ENCODE measurements around the gene CETP. TPM values are rescaled to one million over a fixed set of nuclear protein-coding genes. Genes with fewer than 3 reads are reported as not detected.

CETP gene
- total and polyA plus RNA-seq, 2 of the 13 experiments (the other 11 are each of a cell fraction or from before 2014, with no cell fraction given) = 0.31 to 9.8 TPM

DNA sequence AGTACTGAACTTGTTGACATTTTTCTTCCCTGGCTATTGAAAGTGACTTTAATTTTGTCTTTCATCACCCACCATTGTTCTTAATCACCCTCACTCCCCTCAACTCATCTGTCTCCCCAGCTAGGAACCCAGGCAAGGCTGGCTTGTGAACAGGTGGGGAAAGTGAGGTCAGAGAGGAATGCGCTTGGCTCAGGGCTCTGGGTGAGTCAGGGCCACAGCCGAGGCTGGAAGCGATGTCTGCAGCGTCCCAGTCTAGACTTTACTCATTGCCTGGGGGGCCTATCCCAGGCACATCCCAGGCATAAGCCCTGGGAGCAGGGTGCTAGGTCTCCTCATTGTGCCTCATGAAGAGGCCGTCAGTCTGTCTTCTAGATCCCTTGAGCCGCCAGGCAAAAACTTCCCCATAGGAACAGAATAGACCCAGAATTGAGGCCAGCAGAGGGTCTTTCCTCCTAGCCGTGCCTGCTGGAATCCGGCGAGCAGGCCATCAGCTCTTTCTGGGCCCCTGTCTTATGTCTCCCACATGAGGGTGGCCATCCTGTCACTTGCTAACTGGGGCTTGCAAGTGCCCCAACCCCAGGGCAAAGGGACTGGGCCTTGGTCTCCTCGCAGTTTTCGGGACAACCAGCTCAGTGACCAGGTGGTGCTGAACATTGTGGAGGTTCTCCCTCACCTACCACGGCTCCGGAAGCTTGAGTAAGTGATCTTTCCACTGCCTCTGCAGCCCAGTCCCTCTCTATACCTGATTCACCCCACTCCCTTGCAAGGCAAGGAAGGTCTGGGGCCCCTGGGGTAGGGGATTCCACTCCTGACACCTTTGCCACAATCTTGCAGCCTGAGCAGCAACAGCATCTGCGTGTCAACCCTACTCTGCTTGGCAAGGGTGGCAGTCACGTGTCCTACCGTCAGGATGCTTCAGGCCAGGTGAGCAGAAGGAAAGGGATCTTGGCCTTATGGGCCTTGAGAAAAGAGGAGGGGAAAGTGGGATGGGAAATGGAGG, 67.7 kb downstream of the CETP start:
- WGBS (ENCODE audit: low lambda C conversion rate) = 60% methylated on average over 16 of the region's 16 CpGs
- Histone ChIP-seq H3K27ac (ENCODE audit: extremely low read length, insufficient read depth, low read length) (no peak overlapping the region), H3K4me3 (replicated peaks in 1 of 3; ENCODE audit: insufficient read depth in 1 of 3, low read depth in 2 of 3, low read length in 3 of 3) (no peak overlapping the region), H3K36me3 (replicated peaks in 1 of 2; ENCODE audit: control insufficient read depth in 1 of 2, insufficient read depth in 2 of 2, low read length in 2 of 2) (no peaks in the 10 kb centered on the region), H3K4me1 (ENCODE audit: insufficient read depth, low read length) (peaks cover 20% of the 10 kb centered on the region), H4K20me1 (ENCODE audit: insufficient read depth, low read length) (no peaks in the 10 kb centered on the region), H3K27me3 (ENCODE audit: control insufficient read depth in 1 of 2, insufficient read depth in 2 of 2, low read length in 2 of 2) (no peaks in the 10 kb centered on the region; a peak in 1 of 5 replicates), H2AFZ (ENCODE audit: low read length) (no peak overlapping the region), H3K79me2 (ENCODE audit: insufficient read depth, low read length) (no peaks in the 10 kb centered on the region), H3K9me3 (ENCODE audit: low read length) (no peaks in the 10 kb centered on the region), H3K4me2 (ENCODE audit: low read depth, low read length) (no peak overlapping the region), H3K9ac (ENCODE audit: insufficient read depth, low read depth, low read length) (no peak overlapping the region)
- TF ChIP-seq ZNF879 (CRISPR knock-in tag; IDR thresholded peaks at IDR 0.05) (no peak), ZFYVE20 (CRISPR knock-in tag; IDR thresholded peaks at IDR 0.05; ENCODE audit: borderline replicate concordance, low read depth) (no peak)
- DNase-seq (ENCODE audit: low spot score) (no peak), ATAC-seq (no peak), FAIRE-seq (no peak)
- intact Hi-C loops (cut with micrococcal nuclease; ENCODE audit: unreplicated experiment) (no loop called here), in situ Hi-C loops (cut with HindIII; ENCODE audit: extremely low pct_ligation_motif_present, low pct_unique_long_range_greater_than_20kb) (no loop called here)
- POLR2A ChIA-PET = no interaction called here
- CTCF ChIA-PET (ENCODE audit: low intra/inter-chr PET ratio, low total read pairs) = no interaction called here
- no TSS peak for BruUV-seq (replicated peaks)

DNA sequence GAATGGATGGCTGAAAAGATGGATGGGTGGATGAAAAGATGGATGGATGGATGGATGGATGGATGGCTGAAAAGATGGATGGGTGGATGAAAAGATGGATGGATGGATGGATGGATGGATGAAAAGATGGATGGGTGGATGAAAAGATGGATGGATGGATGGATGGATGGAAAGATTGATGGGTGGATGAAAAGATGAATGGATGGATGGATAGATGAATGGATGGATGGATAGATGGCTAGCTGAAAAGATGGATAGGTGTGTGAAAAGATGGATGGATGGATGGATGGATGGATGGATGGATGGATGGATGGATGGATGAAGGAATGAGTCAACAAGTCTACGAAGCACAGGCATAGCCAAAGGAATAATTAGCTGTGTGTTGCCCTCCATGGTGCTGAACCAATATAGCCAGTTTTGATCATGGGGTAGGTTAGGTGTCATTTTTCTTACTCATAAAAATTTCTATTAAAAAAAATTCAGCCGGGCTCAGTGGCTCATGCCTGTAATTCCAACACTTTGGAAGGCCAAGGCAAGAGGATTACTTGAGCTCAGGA, 68.7 kb downstream of the CETP start:
- no peak for FAIRE-seq
- Histone ChIP-seq H3K9ac (ENCODE audit: insufficient read depth, low read depth, low read length) (no peak overlapping the region), H3K27ac (ENCODE audit: extremely low read length, insufficient read depth, low read length) (no peak overlapping the region), H3K36me3 (replicated peaks in 1 of 2; ENCODE audit: control insufficient read depth in 1 of 2, insufficient read depth in 2 of 2, low read length in 2 of 2) (no peaks in the 10 kb centered on the region), H3K4me1 (ENCODE audit: insufficient read depth, low read length) (peaks cover 20% of the 10 kb centered on the region), H4K20me1 (ENCODE audit: insufficient read depth, low read length) (no peaks in the 10 kb centered on the region), H3K4me3 (replicated peaks in 1 of 3; ENCODE audit: insufficient read depth in 1 of 3, low read depth in 2 of 3, low read length in 3 of 3) (no peak overlapping the region), H3K79me2 (ENCODE audit: insufficient read depth, low read length) (no peaks in the 10 kb centered on the region), H3K4me2 (ENCODE audit: low read depth, low read length) (no peak overlapping the region), H3K27me3 (ENCODE audit: control insufficient read depth in 1 of 2, insufficient read depth in 2 of 2, low read length in 2 of 2) (peaks cover 0 to 3% of the 10 kb centered on the region in 2 experiments; a peak in 1 of 5 replicates), H3K9me3 (ENCODE audit: low read length) (no peaks in the 10 kb centered on the region), H2AFZ (ENCODE audit: low read length) (no peak overlapping the region)
- CTCF ChIA-PET (ENCODE audit: low intra/inter-chr PET ratio, low total read pairs) = no interaction called here
- in situ Hi-C loops (cut with HindIII; ENCODE audit: extremely low pct_ligation_motif_present, low pct_unique_long_range_greater_than_20kb) (no loop called here), intact Hi-C loops (cut with micrococcal nuclease; ENCODE audit: unreplicated experiment) (no loop called here)
- BruUV-seq (replicated peaks) = no TSS peak
- WGBS (ENCODE audit: low lambda C conversion rate) = 16% methylated on average over 2 of the region's 2 CpGs
- POLR2A ChIA-PET = no interaction called here
- no peak for ATAC-seq
- no peak for DNase-seq (ENCODE audit: low spot score)
- TF ChIP-seq SCMH1 (CRISPR knock-in tag; IDR thresholded peaks at IDR 0.05; ENCODE audit: borderline replicate concordance) (no peak), ZNF891 (CRISPR knock-in tag; IDR thresholded peaks at IDR 0.05) (no peak)
- TF ChIP-seq, protein P1, sequence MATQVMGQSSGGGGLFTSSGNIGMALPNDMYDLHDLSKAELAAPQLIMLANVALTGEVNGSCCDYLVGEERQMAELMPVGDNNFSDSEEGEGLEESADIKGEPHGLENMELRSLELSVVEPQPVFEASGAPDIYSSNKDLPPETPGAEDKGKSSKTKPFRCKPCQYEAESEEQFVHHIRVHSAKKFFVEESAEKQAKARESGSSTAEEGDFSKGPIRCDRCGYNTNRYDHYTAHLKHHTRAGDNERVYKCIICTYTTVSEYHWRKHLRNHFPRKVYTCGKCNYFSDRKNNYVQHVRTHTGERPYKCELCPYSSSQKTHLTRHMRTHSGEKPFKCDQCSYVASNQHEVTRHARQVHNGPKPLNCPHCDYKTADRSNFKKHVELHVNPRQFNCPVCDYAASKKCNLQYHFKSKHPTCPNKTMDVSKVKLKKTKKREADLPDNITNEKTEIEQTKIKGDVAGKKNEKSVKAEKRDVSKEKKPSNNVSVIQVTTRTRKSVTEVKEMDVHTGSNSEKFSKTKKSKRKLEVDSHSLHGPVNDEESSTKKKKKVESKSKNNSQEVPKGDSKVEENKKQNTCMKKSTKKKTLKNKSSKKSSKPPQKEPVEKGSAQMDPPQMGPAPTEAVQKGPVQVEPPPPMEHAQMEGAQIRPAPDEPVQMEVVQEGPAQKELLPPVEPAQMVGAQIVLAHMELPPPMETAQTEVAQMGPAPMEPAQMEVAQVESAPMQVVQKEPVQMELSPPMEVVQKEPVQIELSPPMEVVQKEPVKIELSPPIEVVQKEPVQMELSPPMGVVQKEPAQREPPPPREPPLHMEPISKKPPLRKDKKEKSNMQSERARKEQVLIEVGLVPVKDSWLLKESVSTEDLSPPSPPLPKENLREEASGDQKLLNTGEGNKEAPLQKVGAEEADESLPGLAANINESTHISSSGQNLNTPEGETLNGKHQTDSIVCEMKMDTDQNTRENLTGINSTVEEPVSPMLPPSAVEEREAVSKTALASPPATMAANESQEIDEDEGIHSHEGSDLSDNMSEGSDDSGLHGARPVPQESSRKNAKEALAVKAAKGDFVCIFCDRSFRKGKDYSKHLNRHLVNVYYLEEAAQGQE (IDR thresholded peaks at IDR 0.05; ENCODE audit: borderline replicate concordance in 1 of 2, low read depth in 1 of 2, low read length in 2 of 2) = peak in 1 of 2 experiments; percentile 52; a peak in 1 of 4 replicates
- TF ChIP-seq, protein P2, sequence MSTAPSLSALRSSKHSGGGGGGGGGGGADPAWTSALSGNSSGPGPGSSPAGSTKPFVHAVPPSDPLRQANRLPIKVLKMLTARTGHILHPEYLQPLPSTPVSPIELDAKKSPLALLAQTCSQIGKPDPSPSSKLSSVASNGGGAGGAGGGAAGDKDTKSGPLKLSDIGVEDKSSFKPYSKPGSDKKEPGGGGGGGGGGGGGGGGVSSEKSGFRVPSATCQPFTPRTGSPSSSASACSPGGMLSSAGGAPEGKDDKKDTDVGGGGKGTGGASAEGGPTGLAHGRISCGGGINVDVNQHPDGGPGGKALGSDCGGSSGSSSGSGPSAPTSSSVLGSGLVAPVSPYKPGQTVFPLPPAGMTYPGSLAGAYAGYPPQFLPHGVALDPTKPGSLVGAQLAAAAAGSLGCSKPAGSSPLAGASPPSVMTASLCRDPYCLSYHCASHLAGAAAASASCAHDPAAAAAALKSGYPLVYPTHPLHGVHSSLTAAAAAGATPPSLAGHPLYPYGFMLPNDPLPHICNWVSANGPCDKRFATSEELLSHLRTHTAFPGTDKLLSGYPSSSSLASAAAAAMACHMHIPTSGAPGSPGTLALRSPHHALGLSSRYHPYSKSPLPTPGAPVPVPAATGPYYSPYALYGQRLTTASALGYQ (CRISPR knock-in tag; IDR thresholded peaks at IDR 0.05) = no peak
